IPS-NIHi7 (cell line): ENCODE data around the gene ADAP1.
"Not testable (repeated sequence)": the region's sequence is repeated elsewhere in the genome, so short reads cannot be mapped to it uniquely, and the experiment has no call there.

Experiments
- DNase-seq: peaks from one replicate; pipeline ENCODE4 v3.0.0; 2012; ENCODE audit warnings: mixed read lengths; ENCODE audit errors: extremely low spot score

The ADAP1 gene

DNA sequence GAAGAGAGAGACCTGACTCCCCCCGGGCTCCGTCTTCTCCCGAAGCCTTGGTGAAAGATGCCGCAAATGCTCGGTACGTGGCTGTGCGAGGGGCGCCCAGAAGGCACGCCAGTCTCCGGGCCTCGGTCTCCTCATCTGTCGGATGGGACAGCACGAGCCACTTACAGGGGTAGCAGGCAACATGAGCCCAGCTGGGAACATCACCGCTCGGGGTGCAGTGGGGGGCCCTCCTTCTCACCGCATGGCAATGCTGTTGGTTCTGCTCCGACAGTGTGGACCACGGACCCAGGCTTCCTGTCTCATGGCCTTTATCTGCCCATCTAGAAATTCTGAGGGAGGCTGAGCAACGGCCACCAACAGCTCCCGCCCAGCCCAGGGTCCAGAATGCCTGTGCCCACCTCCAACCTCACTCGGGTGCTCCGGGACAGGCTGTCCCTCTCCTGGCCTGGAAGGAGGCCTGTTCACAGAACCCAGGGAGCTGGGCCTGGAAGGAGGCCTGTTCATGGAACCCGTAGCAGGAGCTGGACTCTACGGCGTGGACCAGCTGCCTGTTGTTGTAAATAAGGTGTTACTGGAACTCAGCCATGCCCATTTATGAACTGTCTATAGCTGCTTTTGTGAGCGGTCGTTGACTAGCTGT is 15.8 kb downstream of the ADAP1 start:
- no peak for DNase-seq

DNA sequence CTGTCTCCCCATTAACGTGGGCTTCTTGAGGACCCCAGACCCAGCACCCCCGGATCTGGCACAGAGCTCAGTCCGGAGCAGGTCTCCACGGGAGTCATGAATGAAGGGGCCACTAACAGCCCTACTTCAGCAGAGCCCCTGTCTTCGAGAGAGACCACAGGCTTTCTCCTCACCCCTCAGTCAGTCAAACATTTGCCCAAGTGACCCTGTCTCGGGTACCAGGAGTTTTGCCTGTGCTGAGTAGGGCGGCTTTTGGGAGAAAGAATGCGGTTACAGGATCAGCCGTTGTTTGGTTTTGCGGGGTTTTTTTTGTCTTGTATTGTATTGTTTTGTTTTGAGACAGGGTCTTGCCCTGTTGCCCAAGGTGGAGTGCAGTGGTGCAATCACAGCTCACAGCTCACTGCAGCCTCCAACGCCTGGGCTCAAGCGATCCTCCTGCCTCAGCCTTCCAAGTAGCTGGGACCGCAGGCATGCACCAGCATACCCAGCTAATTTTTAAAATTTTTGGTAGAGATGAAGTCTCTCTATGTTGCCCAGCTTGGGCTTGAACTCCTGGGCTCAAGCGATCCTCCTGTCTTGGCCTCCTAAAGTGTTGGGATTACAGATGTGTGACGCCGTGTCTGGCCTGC is 16.5 kb downstream of the ADAP1 start:
- DNase-seq: no peak

DNA sequence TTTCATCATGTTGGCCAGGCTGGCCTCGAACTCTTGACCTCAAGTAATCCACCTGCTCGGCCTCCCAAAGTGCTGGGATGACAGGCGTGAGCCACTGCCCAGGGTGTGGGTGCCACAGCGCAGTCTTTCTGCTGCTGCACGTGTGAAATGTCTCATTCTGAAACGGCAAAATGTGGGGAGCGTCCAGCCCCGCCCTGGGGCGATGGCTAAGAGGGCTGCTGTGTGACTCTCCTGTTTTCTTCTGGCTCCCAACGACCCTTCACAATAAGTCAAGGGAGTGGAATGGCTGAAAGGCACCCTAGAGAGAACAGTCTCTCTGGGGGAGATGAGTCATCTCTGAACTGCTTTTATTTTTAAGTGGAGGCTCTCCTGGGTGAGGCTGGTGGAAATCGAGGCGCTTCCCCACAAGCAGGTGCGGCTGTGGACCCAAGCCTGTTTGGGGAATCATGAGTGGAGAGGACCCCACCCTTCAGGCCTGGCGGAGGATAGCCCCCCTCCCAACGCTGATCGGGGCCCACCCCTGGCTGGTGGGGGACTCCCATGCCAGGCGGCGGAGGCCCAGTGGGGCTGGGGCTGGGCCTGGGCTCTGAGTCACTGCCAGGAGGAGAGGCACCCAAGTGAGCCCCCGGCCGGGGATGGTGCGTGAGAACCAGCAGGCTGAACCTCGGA is 18.0 kb downstream of the ADAP1 start:
- no peak for DNase-seq

DNA sequence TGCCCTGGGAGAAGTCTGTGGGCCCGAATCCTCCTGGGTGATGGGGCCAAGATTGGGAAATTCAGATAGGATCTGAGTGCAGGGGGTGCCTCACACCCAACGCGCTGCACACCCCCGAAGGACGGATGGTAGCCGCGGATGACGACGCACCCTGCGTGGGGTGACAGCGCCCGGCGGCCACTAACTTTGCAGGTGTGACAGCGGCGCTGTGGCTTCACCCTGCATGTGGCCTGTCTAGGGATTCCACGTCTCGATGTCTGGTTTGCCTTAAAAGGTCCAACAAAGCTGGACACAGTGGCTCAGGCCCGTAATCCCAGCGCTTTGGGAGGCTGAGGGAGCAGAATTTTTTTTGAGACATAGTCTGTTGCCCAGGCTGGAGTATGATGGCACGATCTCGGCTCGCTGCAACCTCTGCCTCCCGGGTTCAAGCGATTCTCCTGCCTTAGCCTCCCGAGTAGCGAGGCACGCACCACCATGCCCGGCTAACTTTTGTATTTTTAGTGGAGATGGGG is 18.6 kb downstream of the ADAP1 start:
- no peak for DNase-seq

DNA sequence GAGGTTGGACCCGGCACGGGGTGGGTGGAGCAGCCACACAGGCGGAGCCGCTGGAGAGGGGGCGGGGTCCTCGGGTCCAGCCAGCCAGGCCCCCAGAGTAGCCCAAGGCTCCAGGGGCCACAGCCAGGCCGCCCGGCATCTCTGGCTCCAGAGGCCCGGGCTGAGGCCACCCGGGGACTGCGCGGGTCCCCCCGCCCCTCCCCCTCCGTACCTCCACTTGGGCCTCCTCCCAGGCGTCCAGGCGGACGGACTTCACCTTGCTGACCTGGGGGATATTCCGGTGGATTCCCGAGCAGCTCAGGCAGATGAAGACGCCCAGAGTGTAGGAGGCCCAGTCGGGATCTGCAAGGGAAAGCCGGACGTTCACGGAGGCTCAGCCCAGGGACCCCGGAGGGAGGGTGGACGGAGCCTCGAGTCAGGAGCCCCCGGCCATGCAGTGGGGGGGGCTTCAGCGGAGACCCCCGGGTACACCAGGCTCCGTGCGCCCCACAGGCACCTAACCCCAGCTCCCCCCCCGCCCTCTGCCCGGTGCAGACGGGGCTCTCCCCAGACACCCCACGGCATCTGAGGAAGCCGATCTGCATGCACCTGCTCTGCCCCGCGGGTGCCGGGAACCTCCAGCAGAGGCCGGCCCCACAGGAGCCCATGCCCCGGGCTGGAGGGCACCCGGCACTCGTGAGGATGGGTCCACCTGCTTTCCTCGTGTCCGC is 19.2 kb downstream of the ADAP1 start:
- no peak for DNase-seq

DNA sequence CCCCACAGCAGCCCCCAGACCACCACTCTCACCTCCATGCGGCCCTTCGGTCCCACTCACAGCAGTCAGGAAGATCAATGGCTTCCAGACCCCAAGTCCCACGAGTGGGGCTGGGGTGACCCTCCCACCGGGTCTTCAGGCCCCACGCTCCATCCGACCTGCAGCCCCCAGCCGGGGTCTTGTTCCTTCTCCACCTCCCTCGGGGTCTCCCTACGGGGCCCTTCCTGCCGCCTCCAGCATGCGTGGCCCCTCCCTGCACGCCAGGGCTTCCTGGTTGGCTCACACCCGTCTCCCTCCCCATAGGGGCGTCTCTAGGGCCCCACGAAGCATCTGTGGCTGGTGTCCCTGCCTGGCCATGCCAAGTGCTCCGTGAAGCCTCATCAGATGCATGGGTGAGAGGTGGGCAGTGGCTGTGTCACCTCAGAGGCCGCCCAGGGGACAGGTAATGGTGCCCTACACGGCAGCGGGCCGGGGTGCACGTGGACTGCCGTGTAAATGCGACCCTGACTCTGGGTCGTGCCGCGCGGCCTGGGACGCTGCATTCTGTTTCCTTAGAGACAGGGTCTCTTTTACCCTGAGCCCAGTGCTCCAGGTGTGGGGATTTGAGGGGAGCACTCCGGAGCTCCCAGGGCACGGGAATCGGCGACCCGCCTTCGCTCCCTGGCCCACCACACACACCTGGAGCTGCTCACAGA is 19.9 kb downstream of the ADAP1 start:
- no peak for DNase-seq

DNA sequence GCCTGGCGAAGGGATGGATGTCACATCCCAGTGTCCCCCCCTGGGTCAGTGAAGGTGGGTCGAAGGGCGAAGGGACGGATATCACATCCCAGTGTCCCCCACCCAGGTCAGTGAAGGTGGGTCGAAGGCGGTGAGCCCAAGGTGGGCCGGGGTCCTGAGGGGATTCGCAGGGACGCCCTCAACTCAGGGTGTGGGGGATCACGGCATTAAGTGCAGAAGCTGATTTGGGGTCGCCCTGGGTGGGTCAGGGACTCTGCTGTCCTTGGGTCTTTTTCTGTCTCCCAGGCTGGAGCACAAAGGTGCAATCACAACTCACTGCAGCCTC is 21.9 kb downstream of the ADAP1 start:
- no peak for DNase-seq

DNA sequence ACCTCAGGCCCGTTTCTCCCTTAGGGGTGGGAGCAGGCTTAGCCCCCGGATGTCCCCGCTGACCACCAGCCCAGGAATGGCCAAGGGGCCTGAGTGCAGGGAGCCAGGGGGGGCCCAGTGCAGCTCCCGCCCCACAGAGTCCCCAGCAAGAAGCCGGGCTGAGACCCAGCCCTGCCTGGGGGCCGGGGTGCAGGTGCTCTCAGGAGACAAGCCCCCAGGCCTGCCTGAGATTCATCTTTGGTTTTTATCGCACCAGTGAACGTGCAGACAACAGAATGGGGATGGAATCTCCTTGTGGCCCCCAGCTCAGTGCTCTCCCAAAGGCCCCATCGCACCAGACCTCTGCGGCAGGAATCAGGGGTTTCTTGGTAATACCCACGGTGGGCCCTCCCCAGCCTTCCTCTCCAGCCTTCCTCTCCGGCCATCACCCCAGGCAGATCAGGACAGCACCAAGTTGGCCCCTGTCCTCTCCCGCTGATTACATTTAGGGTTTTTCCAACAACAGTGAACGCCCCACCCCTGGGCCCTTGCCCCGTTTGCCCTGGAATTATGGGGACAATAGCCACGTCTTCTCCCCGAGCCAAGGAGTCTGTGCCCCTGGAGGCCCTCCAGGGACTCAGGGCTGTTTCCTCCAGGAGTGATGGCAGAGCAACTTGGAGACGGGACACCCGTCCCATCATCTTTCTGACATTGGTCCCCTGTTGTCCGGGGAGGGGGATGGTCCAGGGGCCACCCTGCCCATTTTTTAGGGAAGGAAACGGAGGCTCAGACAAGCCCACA is 22.4 kb downstream of the ADAP1 start:
- no peak for DNase-seq

DNA sequence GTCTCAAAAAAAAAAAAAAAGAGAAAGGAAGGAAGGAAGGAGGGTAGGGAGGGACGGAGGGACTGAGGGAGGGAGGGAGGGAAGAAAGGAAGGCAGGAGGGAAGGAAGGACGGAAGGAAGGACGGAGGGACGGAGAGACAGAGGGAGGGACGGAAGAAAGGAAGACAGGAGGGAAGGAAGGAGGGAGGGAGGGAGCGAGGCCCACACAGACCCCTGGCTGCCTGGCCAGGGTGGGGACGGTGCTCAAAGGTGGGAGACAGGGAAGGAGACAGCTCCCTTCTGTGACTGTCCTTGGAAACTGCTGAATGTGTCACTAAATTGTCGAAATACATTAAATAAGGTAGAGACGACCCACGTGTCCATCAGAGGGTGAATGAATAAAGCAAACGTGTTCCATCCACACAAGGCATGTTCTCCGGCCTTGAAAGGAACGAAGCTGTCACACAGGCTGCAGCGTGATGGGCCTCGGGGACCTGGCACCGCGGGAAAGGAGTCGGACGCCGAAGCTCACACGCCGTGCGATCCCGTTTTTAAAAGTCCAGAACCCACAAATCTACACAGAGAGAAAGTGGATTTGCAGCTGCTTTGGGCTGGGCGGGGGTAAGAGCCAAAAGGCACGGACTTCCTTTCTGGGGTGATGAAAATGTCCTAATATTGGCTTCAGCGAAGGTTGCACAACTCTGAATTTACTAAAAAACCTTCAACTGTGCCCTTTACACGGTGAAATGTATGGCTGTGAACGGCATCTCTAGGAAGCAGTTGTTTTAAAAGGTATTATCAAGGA is 23.3 kb downstream of the ADAP1 start:
- DNase-seq: no peak

DNA sequence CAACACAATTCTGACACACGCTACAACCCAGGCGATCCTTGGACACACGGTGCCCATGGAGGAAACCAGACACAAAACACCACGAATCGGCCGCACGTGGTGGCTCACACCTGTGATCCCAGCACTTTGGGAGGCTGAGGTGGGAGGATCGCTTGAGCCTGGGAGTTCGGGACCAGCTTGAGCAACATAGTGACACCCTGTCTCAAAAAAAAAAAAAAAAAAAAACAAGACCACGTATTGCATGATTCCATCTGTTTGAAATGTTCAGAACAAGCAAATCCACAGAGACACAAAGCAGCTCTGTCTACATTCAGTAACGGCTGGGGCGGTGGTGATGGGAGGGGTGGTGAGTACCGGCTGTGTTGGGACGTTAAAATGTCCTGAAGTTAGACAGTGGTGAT is 25.2 kb downstream of the ADAP1 start:
- DNase-seq: no peak

DNA sequence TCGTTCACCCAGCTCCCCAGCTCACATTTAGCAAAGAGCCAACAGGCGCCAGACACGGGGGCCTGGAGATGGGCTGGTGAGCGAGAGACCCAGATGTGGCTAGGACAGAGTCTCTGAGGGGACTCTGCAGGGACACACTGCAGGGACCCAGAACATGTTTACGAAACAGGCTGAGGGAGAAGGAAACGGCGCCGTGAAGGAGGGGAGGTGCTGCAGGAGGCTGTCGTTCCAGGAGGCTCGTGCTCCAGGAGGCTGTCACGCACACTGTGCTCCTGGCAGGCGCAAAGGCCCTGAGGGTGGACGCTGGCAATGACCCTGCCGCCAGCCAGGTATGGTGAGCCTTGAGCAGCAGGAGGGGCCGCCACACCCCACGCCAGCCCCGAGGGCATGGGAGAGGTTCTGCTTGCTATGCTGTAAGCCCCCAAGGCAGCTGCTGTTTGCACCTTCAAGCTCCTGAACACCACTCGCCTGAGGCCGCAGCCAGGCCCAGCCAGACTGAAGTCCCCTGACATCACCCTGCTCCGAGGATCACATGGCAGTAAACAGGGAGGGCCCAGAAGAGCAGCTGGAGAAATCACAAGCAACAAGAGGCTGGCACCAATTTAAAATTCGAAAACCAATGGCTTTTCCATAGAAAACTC is 27.3 kb downstream of the ADAP1 start:
- DNase-seq: no peak

DNA sequence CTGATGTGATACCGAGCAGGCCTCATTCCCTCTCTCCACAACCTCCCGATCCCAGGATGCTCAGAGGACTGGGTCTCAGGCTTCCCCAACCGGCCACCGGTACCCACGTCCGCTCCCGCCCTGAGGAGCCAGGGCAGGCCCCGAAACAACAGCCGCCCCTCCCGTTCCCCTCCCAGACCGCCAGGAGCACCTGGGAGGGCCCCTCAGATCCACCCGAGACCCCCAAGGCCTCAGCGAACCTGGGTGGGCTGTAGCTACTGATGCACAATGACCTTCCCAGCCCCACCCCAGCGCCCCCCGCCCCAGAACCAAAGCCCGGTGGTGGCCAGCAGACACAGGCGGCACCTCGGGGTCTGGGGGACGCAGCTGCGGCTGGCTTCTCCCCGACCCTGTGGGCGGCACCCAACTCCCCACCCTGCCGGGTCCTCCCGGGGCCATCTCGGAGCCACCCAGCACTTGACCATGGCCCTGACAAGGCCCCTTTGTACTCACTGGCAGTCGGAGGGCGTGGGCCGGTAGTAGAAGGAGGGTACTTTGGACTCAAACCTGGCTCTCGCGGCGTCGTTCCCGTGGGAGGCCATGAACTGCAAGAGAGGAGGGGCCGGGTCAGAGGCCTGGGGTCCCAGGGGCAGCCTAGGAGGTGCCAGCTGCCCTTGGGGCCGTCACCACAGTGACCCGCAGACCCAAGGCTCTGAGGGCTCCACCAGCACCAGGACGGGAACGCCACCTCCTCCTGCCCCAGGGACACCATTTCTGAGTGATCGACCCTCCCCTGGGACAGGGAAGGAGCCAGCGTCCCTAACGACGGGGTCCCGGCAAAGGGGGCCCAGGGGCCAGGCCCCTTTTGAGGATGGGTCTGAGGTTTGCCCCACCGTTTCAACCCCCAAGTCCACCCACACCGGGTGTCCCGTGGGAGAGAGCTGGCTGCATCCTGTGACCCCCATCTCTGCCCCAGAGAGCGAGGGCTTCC is 28.1 kb downstream of the ADAP1 start:
- no peak for DNase-seq

DNA sequence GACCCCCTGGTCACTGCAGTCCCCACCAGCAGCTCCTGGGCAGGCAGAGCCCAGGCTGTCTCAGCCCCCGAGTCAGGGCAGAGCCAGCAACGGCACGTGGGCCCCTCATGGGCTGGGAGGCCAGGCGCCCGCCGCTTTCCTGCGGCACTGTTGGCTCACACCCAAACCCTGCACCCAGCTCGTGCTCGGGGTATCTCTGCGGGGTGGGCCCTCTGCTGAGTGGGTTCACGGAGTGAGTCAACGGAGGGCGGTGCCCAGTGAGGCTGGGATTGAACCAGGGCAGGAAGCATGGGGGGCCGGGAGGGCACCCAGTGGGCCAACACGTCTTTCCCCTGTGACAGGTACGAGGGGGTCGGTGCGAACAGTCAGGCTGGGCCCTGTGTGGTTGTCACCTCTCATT is 28.9 kb downstream of the ADAP1 start:
- no peak for DNase-seq

DNA sequence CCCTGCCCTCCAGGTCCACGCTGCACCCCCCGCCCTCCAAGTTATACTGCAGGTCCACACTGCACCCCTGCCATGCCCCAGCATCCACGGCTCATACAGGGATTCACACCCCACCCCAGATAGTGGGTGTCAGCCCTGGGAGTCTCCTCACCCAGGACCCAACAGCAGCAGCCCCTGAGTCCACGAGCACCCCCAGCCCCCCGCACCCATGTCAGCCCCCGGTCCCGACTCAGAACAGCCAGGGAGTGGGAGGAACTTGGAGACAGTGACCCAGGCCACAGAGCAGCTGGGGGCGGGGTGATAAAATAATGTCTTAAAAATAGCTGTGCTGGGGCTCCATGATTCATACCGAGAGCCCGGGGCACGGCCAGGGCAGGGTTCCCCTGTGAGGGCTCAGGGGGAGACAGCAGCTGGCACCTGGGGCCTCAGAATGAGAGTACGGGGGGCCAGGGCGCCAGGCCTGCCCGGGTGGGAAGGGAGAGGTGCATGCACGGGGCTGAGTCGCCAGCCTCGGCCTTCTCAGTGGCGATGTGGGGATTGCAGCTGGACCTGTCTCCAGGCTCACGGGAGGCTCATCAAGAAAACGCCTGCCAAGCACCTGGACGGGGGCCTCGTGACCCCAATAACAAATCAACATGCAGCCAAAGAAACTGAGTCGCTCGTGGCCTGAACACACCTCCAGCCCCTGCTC is 29.8 kb downstream of the ADAP1 start:
- no peak for DNase-seq

DNA sequence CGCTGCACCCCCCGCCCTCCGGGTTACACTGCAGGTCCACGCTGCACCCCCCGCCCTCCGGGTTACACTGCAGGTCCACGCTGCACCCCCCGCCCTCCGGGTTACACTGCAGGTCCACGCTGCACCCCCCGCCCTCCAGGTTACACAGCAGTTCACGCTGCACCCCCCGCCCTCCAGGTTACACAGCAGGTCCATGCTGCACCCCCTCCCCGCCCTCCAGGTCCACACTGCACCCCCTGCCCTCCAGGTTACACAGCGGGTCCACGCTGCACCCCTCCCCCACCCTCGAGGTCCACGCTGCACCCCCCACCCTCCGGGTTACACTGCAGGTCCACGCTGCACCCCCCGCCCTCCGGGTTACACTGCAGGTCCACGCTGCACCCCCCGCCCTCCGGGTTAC is 30.4 kb downstream of the ADAP1 start:
- not testable (repeated sequence) for DNase-seq

DNA sequence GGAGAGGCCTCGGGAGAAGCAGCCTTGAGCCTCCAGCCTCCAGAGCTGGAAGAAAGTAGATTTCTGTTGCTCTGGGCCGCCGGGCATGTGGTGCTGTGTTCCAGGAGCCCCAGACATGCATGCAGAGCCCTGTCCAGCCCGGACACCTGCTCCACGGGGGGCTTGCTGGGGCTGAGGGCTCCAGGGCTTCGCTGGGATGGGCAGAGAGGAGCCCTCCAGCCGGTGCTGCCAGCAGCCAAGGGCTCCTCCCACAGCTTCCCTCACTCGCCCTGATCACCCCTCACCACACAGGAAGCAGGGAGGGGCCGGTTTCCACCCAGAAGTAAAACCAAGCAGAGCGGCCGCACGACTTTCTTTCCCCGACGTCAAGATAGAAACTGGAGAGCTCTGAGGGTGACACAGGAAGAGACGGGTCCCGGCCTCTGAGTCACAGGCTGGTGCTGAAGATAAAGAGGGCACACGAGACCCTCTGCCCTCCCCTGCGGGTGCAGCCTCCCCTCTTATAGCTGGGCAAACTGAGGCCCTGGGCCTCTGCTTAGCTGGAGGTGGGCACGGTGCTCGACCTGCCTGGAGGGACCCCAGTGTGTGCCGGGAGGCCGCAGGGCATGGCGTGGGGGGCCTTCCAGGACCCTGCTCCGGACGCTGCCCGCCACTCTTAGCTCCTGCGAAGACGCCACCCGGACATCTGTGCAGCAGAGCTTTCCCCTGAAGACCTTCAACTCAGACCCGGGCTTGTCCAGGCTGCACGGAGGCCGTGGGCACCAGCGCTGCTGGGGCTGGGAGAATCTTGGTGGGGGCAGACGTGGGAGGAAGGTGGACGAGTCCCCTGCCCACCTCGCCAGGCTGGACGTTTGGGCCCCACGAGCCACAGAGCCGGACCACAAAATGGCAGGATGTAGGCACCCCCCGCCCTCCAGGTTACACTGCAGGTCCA is 31.1 kb downstream of the ADAP1 start:
- peak; percentile 72 for DNase-seq
